Ascending aorta (tissue), 2 donors: Measurements from ENCODE around the gene TTLL10. TPM values are rescaled to one million over a fixed set of nuclear protein-coding genes. Genes with fewer than 3 reads are reported as not detected.

Source experiments
- DNase-seq, 2 donors: peaks; one replicate each; pipeline ENCODE4 v3.0.0-alpha.2; 2019; ENCODE audit warnings: low spot score in 2 of 2
- H3K27ac ChIP-seq, 2 donors: fragments of 200-600 bp; sonication (generic); one replicate each; pipeline ENCODE4 v1.5.1; 2016 to 2017; ENCODE audit warnings: mild to moderate bottlenecking in 1 of 2
- H3K27me3 ChIP-seq: fragments of 200-600 bp; sonication (generic); one replicate; pipeline ENCODE4 v1.5.1; 2017
- H3K36me3 ChIP-seq, 2 donors: fragments of 200-600 bp; sonication (generic); one replicate each; pipeline ENCODE4 v1.5.1; 2016
- H3K4me1 ChIP-seq, 2 donors: fragments of 200-600 bp; sonication (generic); one replicate each; pipeline ENCODE4 v1.5.1; 2016 to 2017; ENCODE audit warnings: mild to moderate bottlenecking in 1 of 2
- H3K4me3 ChIP-seq, 2 donors: fragments of 200-600 bp; sonication (generic); one replicate each; pipeline ENCODE4 v1.5.1; 2016 to 2017; ENCODE audit warnings: mild to moderate bottlenecking in 1 of 2
- H3K9me3 ChIP-seq, 2 donors: fragments of 200-600 bp; sonication (generic); one replicate each; pipeline ENCODE4 v1.5.1; 2016
- intact Hi-C: fragments of 100-400 bp; cut with DNase I; formaldehyde crosslinking; loops from one replicate; pipeline ENCODE4 v1.15.1; 2023
- total RNA-seq: library from RNA; depleted of rRNA; stranded (reverse); fragments of >200 nt; gene quantifications from one replicate; pipeline ENCODE4 v1.1.0, GENCODE V29; 2016
- TF ChIP-seq, protein P1 (sequence below), 3 experiments: fragments of 200-600 bp in 2 of 3; fragments of 450-650 bp in 1 of 3; sonication (generic) in 2 of 3; IDR thresholded peaks; one replicate each; pipeline ENCODE4 v1.5.1; 2016 to 2019; ENCODE audit warnings: antibody characterized with exemption in 3 of 3, mild to moderate bottlenecking in 1 of 3, moderate library complexity in 1 of 3

TTLL10 gene
- total RNA-seq = not detected

DNA sequence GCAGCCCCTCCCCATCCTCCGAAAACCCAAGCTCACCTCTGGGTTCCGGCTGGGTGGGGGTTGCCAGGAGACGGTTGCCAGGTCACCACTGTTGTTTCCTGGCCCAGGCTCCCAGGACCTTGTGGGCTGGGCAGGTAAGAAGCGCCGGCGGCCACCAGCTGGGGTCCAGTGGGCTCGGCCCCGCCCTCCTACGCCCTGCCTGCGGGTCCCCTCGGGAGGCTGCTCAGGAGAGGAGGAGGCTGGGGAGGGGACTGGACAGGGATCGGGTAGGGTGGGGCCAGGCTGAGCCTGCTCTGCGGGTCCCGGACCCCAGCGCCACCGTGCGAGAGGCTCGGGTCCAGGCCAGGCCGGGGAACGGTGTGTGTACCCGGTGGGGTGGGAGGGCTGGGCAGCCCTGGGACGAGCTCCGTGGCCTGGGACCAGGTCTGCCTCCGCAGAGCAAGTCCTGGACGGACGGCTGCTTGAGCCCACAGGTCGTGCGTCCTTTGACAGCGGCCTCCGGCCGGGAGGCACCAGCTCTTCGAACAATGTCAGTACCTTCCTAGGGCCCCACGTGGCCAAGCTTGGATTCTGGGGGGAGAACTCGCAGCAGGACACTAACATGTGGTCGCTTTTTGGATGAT lies at the start of gene TTLL10:
TTLL10 (plus strand) TSS at position 88 of the 623 bp plus-strand sequence. CDS start 5,336 bp downstream, outside the sequence.
- H3K27ac ChIP-seq = no peak within 1 kb of the TSS

DNA sequence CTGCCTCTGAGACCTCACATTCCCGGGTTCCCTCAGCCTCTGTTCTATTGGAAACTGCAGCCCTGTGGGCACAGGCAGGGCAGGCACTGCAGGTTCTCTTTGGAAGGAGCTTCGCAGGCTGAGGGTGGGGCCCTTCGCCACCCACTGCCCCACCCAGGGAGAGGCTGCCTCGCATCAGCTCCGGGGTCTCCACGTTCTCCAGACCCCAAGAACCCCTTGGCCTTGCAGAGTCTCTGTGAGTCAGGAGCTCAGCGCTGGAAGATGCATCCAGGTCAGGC lies 49.2 kb upstream of the TTLL10 start:
- no peak overlapping the region for H3K4me3 ChIP-seq
- H3K4me1 ChIP-seq = no peaks in the 10 kb centered on the region
- H3K27me3 ChIP-seq = no peaks in the 10 kb centered on the region
- no peak overlapping the region for H3K27ac ChIP-seq
- H3K36me3 ChIP-seq = no peaks in the 10 kb centered on the region
- no peaks in the 10 kb centered on the region for H3K9me3 ChIP-seq
- TF ChIP-seq, protein P1, sequence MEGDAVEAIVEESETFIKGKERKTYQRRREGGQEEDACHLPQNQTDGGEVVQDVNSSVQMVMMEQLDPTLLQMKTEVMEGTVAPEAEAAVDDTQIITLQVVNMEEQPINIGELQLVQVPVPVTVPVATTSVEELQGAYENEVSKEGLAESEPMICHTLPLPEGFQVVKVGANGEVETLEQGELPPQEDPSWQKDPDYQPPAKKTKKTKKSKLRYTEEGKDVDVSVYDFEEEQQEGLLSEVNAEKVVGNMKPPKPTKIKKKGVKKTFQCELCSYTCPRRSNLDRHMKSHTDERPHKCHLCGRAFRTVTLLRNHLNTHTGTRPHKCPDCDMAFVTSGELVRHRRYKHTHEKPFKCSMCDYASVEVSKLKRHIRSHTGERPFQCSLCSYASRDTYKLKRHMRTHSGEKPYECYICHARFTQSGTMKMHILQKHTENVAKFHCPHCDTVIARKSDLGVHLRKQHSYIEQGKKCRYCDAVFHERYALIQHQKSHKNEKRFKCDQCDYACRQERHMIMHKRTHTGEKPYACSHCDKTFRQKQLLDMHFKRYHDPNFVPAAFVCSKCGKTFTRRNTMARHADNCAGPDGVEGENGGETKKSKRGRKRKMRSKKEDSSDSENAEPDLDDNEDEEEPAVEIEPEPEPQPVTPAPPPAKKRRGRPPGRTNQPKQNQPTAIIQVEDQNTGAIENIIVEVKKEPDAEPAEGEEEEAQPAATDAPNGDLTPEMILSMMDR (IDR thresholded peaks at IDR 0.05) = no peak
- no peak for DNase-seq
- intact Hi-C loops = no loop called here

More for the DNA sequence above, at the start of gene TTLL10:
- TF ChIP-seq, protein P1 (IDR thresholded peaks at IDR 0.05) = no peak
- no peaks in the 10 kb centered on the region for H3K4me1 ChIP-seq
- no peaks in the 10 kb centered on the region for H3K9me3 ChIP-seq
- intact Hi-C loops = no loop called here
- H3K27me3 ChIP-seq = peaks cover 5% of the 10 kb centered on the region
- DNase-seq = no peak
- H3K36me3 ChIP-seq = no peaks in the 10 kb centered on the region
- no peak within 1 kb of the TSS for H3K4me3 ChIP-seq

GRCh38 chr1:1124786-1125642 lies 48.7 kb upstream of the TTLL10 start:
- Histone ChIP-seq H3K4me1 (no peaks in the 10 kb centered on the region), H3K27me3 (no peaks in the 10 kb centered on the region), H3K4me3 (no peak overlapping the region), H3K9me3 (no peaks in the 10 kb centered on the region), H3K27ac (no peak overlapping the region), H3K36me3 (no peaks in the 10 kb centered on the region)
- DNase-seq = no peak
- intact Hi-C loops = no loop called here
- TF ChIP-seq, protein P1 (IDR thresholded peaks at IDR 0.05) = no peak

GRCh38 chr1:1125945-1126344 lies 47.7 kb upstream of the TTLL10 start:
- Histone ChIP-seq H3K27ac (no peak overlapping the region), H3K27me3 (no peaks in the 10 kb centered on the region), H3K9me3 (no peaks in the 10 kb centered on the region), H3K4me1 (no peaks in the 10 kb centered on the region), H3K4me3 (no peak overlapping the region), H3K36me3 (no peaks in the 10 kb centered on the region)
- TF ChIP-seq, protein P1 (IDR thresholded peaks at IDR 0.05) = no peak
- intact Hi-C loops = no loop called here
- DNase-seq = no peak

GRCh38 chr1:1127551-1128451 lies 45.9 kb upstream of the TTLL10 start:
- DNase-seq = no peak
- no peaks in the 10 kb centered on the region for H3K4me1 ChIP-seq
- no peak overlapping the region for H3K4me3 ChIP-seq
- H3K36me3 ChIP-seq = no peaks in the 10 kb centered on the region
- H3K27ac ChIP-seq = no peak overlapping the region
- H3K9me3 ChIP-seq = no peaks in the 10 kb centered on the region
- TF ChIP-seq, protein P1 (IDR thresholded peaks at IDR 0.05) = no peak
- intact Hi-C loops = no loop called here
- H3K27me3 ChIP-seq = no peaks in the 10 kb centered on the region
